ENCODE measurements around the gene ATXN7L1. TPM values are rescaled to one million over a fixed set of nuclear protein-coding genes. Genes with fewer than 3 reads are reported as not detected.

The ATXN7L1 gene
- total RNA-seq, 1 experiment from 2014 or later, result 24.3 TPM

DNA sequence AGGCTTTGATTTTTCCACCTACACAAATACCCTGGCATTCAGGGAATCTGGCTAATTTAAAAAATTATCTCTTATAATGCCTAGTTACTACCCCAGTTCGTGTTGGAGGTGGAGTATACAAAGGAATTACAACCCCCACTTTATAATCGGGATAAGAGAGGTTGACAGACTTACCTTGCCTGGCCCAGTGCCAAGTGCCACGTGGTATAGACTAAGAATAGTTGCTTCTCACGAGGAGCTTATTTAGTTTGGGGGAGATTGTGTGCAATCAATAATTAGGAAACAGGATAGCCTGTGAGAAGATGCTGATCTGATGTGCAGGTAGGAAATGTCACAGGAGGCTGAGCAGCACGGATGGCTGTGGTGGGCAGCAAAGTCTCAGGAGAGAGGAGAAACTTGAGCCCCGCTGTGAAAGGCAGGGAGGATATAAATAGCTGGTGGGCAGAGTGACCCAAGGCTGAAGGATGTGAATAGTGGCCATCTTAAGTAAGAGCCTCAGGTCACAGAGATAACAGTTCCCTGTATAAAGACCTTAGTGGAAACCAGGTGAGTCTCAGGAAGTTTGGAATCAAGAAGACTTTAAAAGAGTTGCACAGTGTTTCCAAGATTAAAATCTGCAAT, 11.3 kb upstream of the ATXN7L1 start:
- Histone ChIP-seq H3K56ac (ENCODE audit: insufficient read length, low read depth, low read length) (no peak overlapping the region), H2BK15ac (ENCODE audit: low read depth, low read length) (no peak overlapping the region), H3K18ac (ENCODE audit: insufficient read length, low read depth, low read length) (no peak overlapping the region), H3K79me1 (ENCODE audit: insufficient read depth, low read depth, low read length, poor library complexity, severe bottlenecking) (no peaks in the 10 kb centered on the region), H3K23ac (ENCODE audit: insufficient read length, low read depth, low read length) (no peak overlapping the region), H3K4me2 (ENCODE audit: insufficient read depth, insufficient read length, low read length) (no peak overlapping the region), H3K27me3 (ENCODE audit: insufficient read depth, low read length) (no peaks in the 10 kb centered on the region), H3K4ac (ENCODE audit: low read depth, low read length) (no peak overlapping the region), H3K27ac (ENCODE audit: insufficient read length, low read depth, low read length) (no peak overlapping the region), H3K23me2 (ENCODE audit: insufficient read length, low read depth, low read length, poor library complexity, severe bottlenecking) (no peaks in the 10 kb centered on the region), H3K9ac (ENCODE audit: extremely low read depth, insufficient read length, low read length) (no peak overlapping the region), H2BK5ac (ENCODE audit: insufficient read length, low read length) (no peak overlapping the region), H4K8ac (replicated peaks; ENCODE audit: insufficient read length, low read depth, low read length) (no peak overlapping the region), H4K20me1 (ENCODE audit: control insufficient read depth, insufficient read depth, insufficient read length) (no peaks in the 10 kb centered on the region), H3T11ph (ENCODE audit: low read length) (no peak overlapping the region), H3K14ac (ENCODE audit: insufficient read depth, low read length) (no peak overlapping the region), H3K79me2 (ENCODE audit: insufficient read depth, low read length) (no peaks in the 10 kb centered on the region), H2BK120ac (ENCODE audit: low read depth, low read length, poor library complexity, severe bottlenecking) (no peak overlapping the region), H2AK5ac (ENCODE audit: insufficient read length, low read length) (no peak overlapping the region), H2AFZ (ENCODE audit: low read length) (no peak overlapping the region), H4K5ac (ENCODE audit: insufficient read length, low read depth, low read length) (no peak overlapping the region), H3K4me1 (ENCODE audit: insufficient read depth, low read length) (peaks cover 6% of the 10 kb centered on the region; the same call in 1 of the 2 replicates), H2BK20ac (ENCODE audit: low read depth, low read length, poor library complexity, severe bottlenecking) (no peak overlapping the region), H2BK12ac (ENCODE audit: insufficient read length, low read depth, low read length) (no peak overlapping the region), H4K91ac (ENCODE audit: insufficient read length, low read depth, low read length) (no peak overlapping the region), H3K9me3 (ENCODE audit: control insufficient read depth, low read depth, low read length) (no peaks in the 10 kb centered on the region)
- Mint-ChIP-seq H3K9me3 (peaks cover 0 to 3% of the 10 kb centered on the region in 2 experiments; a peak in 2 of 5 replicates), H3K27ac (no peak overlapping the region), H3K27me3 (ENCODE audit: low read depth) (no peaks in the 10 kb centered on the region; the same call in 1 of the 2 replicates), H3K4me3 (no peak overlapping the region), H3K4me1 (peaks cover 23 to 25% of the 10 kb centered on the region in 2 experiments), H3K36me3 (ENCODE audit: insufficient read depth in 1 of 3, low read depth in 3 of 3) (peaks cover 3 to 9% (median 7%) of the 10 kb centered on the region in 3 experiments; a peak in 5 of 7 replicates)
- no peak for DNase-seq
- no peak for TF ChIP-seq CTCF (conservative IDR thresholded peaks at IDR 0.05)
- WGBS (ENCODE audit: extremely low coverage, insufficient read length, low lambda C conversion rate), result no CpG with 5 or more reads among the region's 6 CpGs
